SK-N-SH treated with all-trans-retinoic acid at 6 μM for 48 hours (cell line): ENCODE results near the gene KRTAP20-3.

Source experiments
- RARB ChIP-seq: fragments of 250-450 bp; sonication (Bioruptor Pico); IDR thresholded peaks from 2 replicates; pipeline ENCODE4 v1.8.0; 2021; ENCODE audit warnings: mild to moderate bottlenecking, moderate library complexity
- ZFP3 ChIP-seq: fragments of 250-450 bp; sonication (Bioruptor Pico); IDR thresholded peaks from 2 replicates; pipeline ENCODE4 v1.5.0; 2020; ENCODE audit warnings: mild to moderate bottlenecking, moderate library complexity

GRCh38 chr21:30615199-30615598, 27.5 kb upstream of the KRTAP20-3 start:
- TF ChIP-seq RARB (CRISPR knock-in tag): no peak
- TF ChIP-seq ZFP3: no peak
